Naive thymus-derived CD4-positive, alpha-beta T cell (primary cell): ENCODE data around the gene LYPD5. TPM values are rescaled to one million over a fixed set of nuclear protein-coding genes. Genes with fewer than 3 reads are reported as not detected.
"Not testable (repeated sequence)": the region's sequence is repeated elsewhere in the genome, so short reads cannot be mapped to it uniquely, and the experiment has no call there.

Experiments used
- ATAC-seq: fragments of 150-1000 bp; cut with Tn5 transposase; 2 replicates; pipeline ENCODE4 v1.10.0; 2021; ENCODE audit warnings: mild to moderate bottlenecking, moderate library complexity
- CTCF ChIA-PET: fragments of 350-600 bp; sonication (Branson Sonifier 250); formaldehyde crosslinking; loops from one replicate; lab custom pipeline; 2021; ENCODE audit warnings: antibody characterized with exemption; lab: Charles Lee
- POLR2A ChIA-PET: fragments of 350-600 bp; sonication (Branson Sonifier 250); formaldehyde crosslinking; loops from one replicate; lab custom pipeline; 2021; ENCODE audit warnings: antibody characterized with exemption, inconsistent platforms; lab: Charles Lee
- DNase-seq, 9 donors: peaks; one replicate each; pipeline versions ENCODE4 v3.0.0 to v3.0.0-alpha.2; 2020 to 2022; ENCODE audit warnings: mixed read lengths in 1 of 9
- H3K27ac ChIP-seq: one replicate; pipeline ENCODE4 v1.7.0; 2013; ENCODE audit warnings: mild to moderate bottlenecking, low read depth, low read length, moderate library complexity
- H3K27me3 ChIP-seq, 2 donors: one replicate each; pipeline ENCODE4 v1.7.0; 2013; ENCODE audit warnings: low read length in 2 of 2, mild to moderate bottlenecking in 2 of 2, moderate library complexity in 2 of 2; ENCODE audit not compliant: control insufficient read depth in 2 of 2, insufficient read depth in 2 of 2
- H3K36me3 ChIP-seq, 3 experiments: 1 replicate in 2 of 3; 2 replicates in 1 of 3; pipeline ENCODE4 v1.7.0; 2013; ENCODE audit warnings: low read length in 3 of 3, mild to moderate bottlenecking in 3 of 3, moderate library complexity in 1 of 3; ENCODE audit not compliant: insufficient read depth in 3 of 3, control insufficient read depth in 2 of 3
- H3K4me1 ChIP-seq, 2 donors: one replicate each; pipeline ENCODE4 v1.7.0; 2013; ENCODE audit warnings: low read length in 2 of 2, mild to moderate bottlenecking in 2 of 2, moderate library complexity in 1 of 2; ENCODE audit not compliant: control insufficient read depth in 2 of 2, insufficient read depth in 2 of 2
- H3K4me3 ChIP-seq: 2 replicates; pipeline ENCODE4 v1.7.0; 2013; ENCODE audit warnings: mild to moderate bottlenecking, low read length
- H3K9me3 ChIP-seq, 3 experiments: 1 replicate in 2 of 3; 2 replicates in 1 of 3; pipeline ENCODE4 v1.7.0; 2013; ENCODE audit warnings: low read length in 3 of 3; ENCODE audit not compliant: control insufficient read depth in 2 of 3
- H3K27ac Mint-ChIP-seq, 9 donors: one replicate each; pipeline ENCODE4 v1.8.0; 2020 to 2022; ENCODE audit warnings: mixed read lengths in 9 of 9, mild to moderate bottlenecking in 8 of 9, moderate library complexity in 5 of 9, inconsistent platforms in 2 of 9
- H3K27me3 Mint-ChIP-seq, 5 donors: one replicate each; pipeline ENCODE4 v1.8.0; 2021 to 2022; ENCODE audit warnings: mixed read lengths in 5 of 5, mild to moderate bottlenecking in 1 of 5
- H3K36me3 Mint-ChIP-seq, 5 donors: one replicate each; pipeline ENCODE4 v1.8.0; 2020 to 2022; ENCODE audit warnings: mixed read lengths in 5 of 5, mild to moderate bottlenecking in 3 of 5, inconsistent platforms in 1 of 5
- H3K4me1 Mint-ChIP-seq, 7 donors: one replicate each; pipeline ENCODE4 v1.8.0; 2020 to 2022; ENCODE audit warnings: mixed read lengths in 7 of 7, mild to moderate bottlenecking in 3 of 7, inconsistent platforms in 1 of 7
- H3K4me3 Mint-ChIP-seq, 10 donors: one replicate each; pipeline ENCODE4 v1.8.0; 2020 to 2022; ENCODE audit warnings: mild to moderate bottlenecking in 10 of 10, mixed read lengths in 10 of 10, moderate library complexity in 6 of 10, inconsistent platforms in 2 of 10
- H3K9me3 Mint-ChIP-seq, 11 donors: one replicate each; pipeline ENCODE4 v1.8.0; 2020 to 2022; ENCODE audit warnings: mixed read lengths in 11 of 11, mild to moderate bottlenecking in 4 of 11, inconsistent platforms in 1 of 11, moderate library complexity in 1 of 11
- intact Hi-C, 2 donors: fragments of 100-400 bp; cut with micrococcal nuclease; formaldehyde crosslinking; loops; one replicate each; pipeline ENCODE4 v1.15.1; 2023
- polyA plus RNA-seq, 2 donors: library from polyadenylated mRNA; unstranded; fragments of 300-500 nt; fragmentation: Illumina TruSeq; gene quantifications; one replicate each; pipeline ENCODE4 v1.2.3, GENCODE V29; 2021
- total RNA-seq, 6 experiments: library from RNA in 5 of 6; stranded (reverse) in 5 of 6; gene quantifications; 1 replicate in 5 of 6; 2 replicates in 1 of 6; pipeline ENCODE4 v1.2.3 and lab custom pipeline; 2021 to 2026

Gene LYPD5
- total and polyA plus RNA-seq, 7 experiments from 2014 or later, result 0.19 to 0.89 (median 0.44) TPM; not detected in 1

- no peak overlapping the region for H3K4me3 ChIP-seq
- Mint-ChIP-seq H3K4me1 (peaks cover 0 to 3% (median 0%) of the 10 kb centered on the region in 7 donors), H3K4me3 (no peak overlapping the region), H3K9me3 (peaks cover 0 to 1% (median 0%) of the 10 kb centered on the region in 11 donors), H3K27me3 (peaks cover 12 to 27% (median 17%) of the 10 kb centered on the region in 5 donors), H3K27ac (no peak overlapping the region), H3K36me3 (peaks cover 0 to 4% (median 0%) of the 10 kb centered on the region in 5 donors)
- peak; percentile 75 for ATAC-seq
- ChIA-PET POLR2A (interaction anchor here (0.6 to 1.2 kb wide), 2 partner anchors 65 to 95 kb away, joined by 3 to 6 read pairs; no protein-coding TSS in a partner anchor), CTCF (interaction anchor here (0.6 to 1.6 kb wide), 15 partner anchors 13 to 378 kb away, joined by 3 to 17 read pairs (median 3); partner anchors contain the start of genes IRGQ, PLAUR and ZNF576)
- no peak overlapping the region for H3K27ac ChIP-seq
- peak in 7 of 9 donors; percentile 14 to 59 (median 49) for DNase-seq
- H3K27me3 ChIP-seq, result no peaks in the 10 kb centered on the region
- no peaks in the 10 kb centered on the region for H3K36me3 ChIP-seq
- H3K9me3 ChIP-seq, result no peaks in the 10 kb centered on the region
- no peaks in the 10 kb centered on the region for H3K4me1 ChIP-seq
- intact Hi-C loops, result loop anchor here (1.0 to 2.0 kb wide), 2 partner anchors 25 to 65 kb away; no protein-coding TSS in a partner anchor
Measured at GRCh38 chr19:43809762-43810696, 7.8 kb upstream of the LYPD5 start.

- no peaks in the 10 kb centered on the region for H3K36me3 ChIP-seq
- POLR2A ChIA-PET, result no interaction called here
- ATAC-seq (no peak), DNase-seq (no peak)
- Mint-ChIP-seq H3K4me1 (peaks cover 0 to 3% (median 0%) of the 10 kb centered on the region in 7 donors), H3K9me3 (peaks cover 0 to 1% (median 0%) of the 10 kb centered on the region in 11 donors), H3K27me3 (peaks cover 5 to 31% (median 14%) of the 10 kb centered on the region in 5 donors), H3K27ac (no peak overlapping the region), H3K36me3 (no peaks in the 10 kb centered on the region), H3K4me3 (no peak overlapping the region)
- H3K27ac ChIP-seq, result no peak overlapping the region
- intact Hi-C loops, result loop anchor here in 1 of 2 donors (2.0 kb wide), 1 partner anchor 23 kb away; no protein-coding TSS in a partner anchor
- CTCF ChIA-PET, result no interaction called here
- no peak overlapping the region for H3K4me3 ChIP-seq
- H3K27me3 ChIP-seq, result no peaks in the 10 kb centered on the region
- H3K4me1 ChIP-seq, result no peaks in the 10 kb centered on the region
- no peaks in the 10 kb centered on the region for H3K9me3 ChIP-seq
Measured at GRCh38 chr19:43807651-43808050, 5.4 kb upstream of the LYPD5 start.

GRCh38 chr19:43806848-43807247 lies 4.6 kb upstream of the LYPD5 start:
- peaks cover 0 to 3% (median 0%) of the 10 kb centered on the region in 7 donors for H3K4me1 Mint-ChIP-seq
- intact Hi-C loops, result no loop called here

GRCh38 chr19:43806401-43806800 lies 4.2 kb upstream of the LYPD5 start:
- H3K9me3 ChIP-seq, H3K27ac ChIP-seq, H3K4me1 Mint-ChIP-seq, POLR2A ChIA-PET, H3K36me3 Mint-ChIP-seq, H3K4me3 Mint-ChIP-seq, H3K4me1 ChIP-seq, H3K27me3 ChIP-seq, H3K27ac Mint-ChIP-seq, H3K36me3 ChIP-seq, CTCF ChIA-PET, ATAC-seq, H3K9me3 Mint-ChIP-seq, DNase-seq, intact Hi-C loops, H3K4me3 ChIP-seq: not testable (repeated sequence)
- H3K27me3 Mint-ChIP-seq, result peaks cover 5 to 29% (median 5%) of the 10 kb centered on the region in 5 donors

More at GRCh38 chr19:43806848-43807247, 4.6 kb upstream of the LYPD5 start:
- H3K27me3 ChIP-seq, result no peaks in the 10 kb centered on the region
- POLR2A ChIA-PET, result no interaction called here
- H3K27me3 Mint-ChIP-seq, result peaks cover 5 to 31% (median 7%) of the 10 kb centered on the region in 5 donors
- DNase-seq (no peak), ATAC-seq (no peak)
- CTCF ChIA-PET, result no interaction called here
- H3K4me3 ChIP-seq, result no peak overlapping the region
- no peak overlapping the region for H3K4me3 Mint-ChIP-seq
- H3K36me3 Mint-ChIP-seq, result no peaks in the 10 kb centered on the region
- no peaks in the 10 kb centered on the region for H3K9me3 ChIP-seq
- H3K4me1 ChIP-seq, result no peaks in the 10 kb centered on the region
- no peaks in the 10 kb centered on the region for H3K36me3 ChIP-seq
- peaks cover 0 to 1% (median 0%) of the 10 kb centered on the region in 11 donors for H3K9me3 Mint-ChIP-seq
- H3K27ac ChIP-seq, result no peak overlapping the region
- H3K27ac Mint-ChIP-seq, result no peak overlapping the region

- Histone ChIP-seq H3K36me3 (no peaks in the 10 kb centered on the region), H3K27ac (no peak overlapping the region), H3K4me1 (no peaks in the 10 kb centered on the region), H3K27me3 (no peaks in the 10 kb centered on the region), H3K9me3 (no peaks in the 10 kb centered on the region), H3K4me3 (no peak overlapping the region)
- CTCF ChIA-PET, result no interaction called here
- no peak for DNase-seq
- Mint-ChIP-seq H3K36me3 (no peaks in the 10 kb centered on the region), H3K4me3 (no peak overlapping the region), H3K4me1 (peaks cover 0 to 5% (median 0%) of the 10 kb centered on the region in 7 donors), H3K9me3 (peaks cover 0 to 1% (median 0%) of the 10 kb centered on the region in 11 donors), H3K27me3 (peaks cover 0 to 22% (median 5%) of the 10 kb centered on the region in 5 donors), H3K27ac (no peak overlapping the region)
- no peak for ATAC-seq
- intact Hi-C loops, result no loop called here
- POLR2A ChIA-PET, result no interaction called here
Measured at GRCh38 chr19:43804432-43804831, 2.2 kb upstream of the LYPD5 start.

- Mint-ChIP-seq H3K27me3 (peaks cover 0 to 17% (median 13%) of the 10 kb centered on the region in 5 donors), H3K36me3 (no peaks in the 10 kb centered on the region), H3K4me1 (peaks cover 0 to 19% (median 17%) of the 10 kb centered on the region in 7 donors), H3K4me3 (peak overlapping the region; percentile 32 to 86 (median 79)), H3K27ac (peak overlapping the region in 2 of 9 donors; percentile 33 to 48), H3K9me3 (peaks cover 0 to 5% (median 0%) of the 10 kb centered on the region in 11 donors)
- Histone ChIP-seq H3K36me3 (no peaks in the 10 kb centered on the region), H3K27ac (no peak overlapping the region), H3K4me3 (no peak overlapping the region), H3K27me3 (no peaks in the 10 kb centered on the region), H3K9me3 (no peaks in the 10 kb centered on the region), H3K4me1 (peaks cover 0 to 7% of the 10 kb centered on the region in 2 donors)
- intact Hi-C loops, result no loop called here
- POLR2A ChIA-PET, result no interaction called here
- CTCF ChIA-PET, result interaction anchor here (0.5 kb wide), 1 partner anchor 208 kb away, joined by 3 read pairs; no protein-coding TSS in a partner anchor
- ATAC-seq, result no peak
- no peak for DNase-seq
Measured at GRCh38 chr19:43799502-43800142, 2.6 kb downstream of the LYPD5 start.
